GM12801 (cell line): ENCODE measurements around the gene KRTAP12-1.

Experiments used
- TF ChIP-seq, protein P1 (sequence below): IDR thresholded peaks from one replicate; pipeline ENCODE4 v1.5.1; 2011; ENCODE audit warnings: control low read depth; ENCODE audit not compliant: insufficient read length; ENCODE audit errors: extremely low read depth

Gene KRTAP12-1

DNA sequence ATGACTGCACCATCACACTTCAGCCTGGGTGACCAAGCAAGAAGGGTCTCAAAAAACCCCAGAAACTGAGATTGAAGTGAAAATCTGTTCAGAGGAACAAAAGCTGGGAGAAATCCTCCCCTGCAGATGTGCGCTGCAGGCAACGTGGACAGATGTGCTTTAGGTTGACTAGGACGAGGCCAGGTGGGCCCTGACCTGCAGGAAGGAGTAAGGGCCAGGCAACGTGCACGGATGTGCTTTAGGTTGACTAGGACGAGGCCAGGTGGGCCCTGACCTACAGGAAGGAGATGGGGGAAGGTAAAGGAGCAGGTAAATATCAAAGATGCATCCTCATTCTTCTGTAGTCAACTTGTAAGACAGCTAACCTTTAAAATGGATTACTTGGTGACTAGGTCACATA, 2.5 kb upstream of the KRTAP12-1 start:
- TF ChIP-seq, protein P1, sequence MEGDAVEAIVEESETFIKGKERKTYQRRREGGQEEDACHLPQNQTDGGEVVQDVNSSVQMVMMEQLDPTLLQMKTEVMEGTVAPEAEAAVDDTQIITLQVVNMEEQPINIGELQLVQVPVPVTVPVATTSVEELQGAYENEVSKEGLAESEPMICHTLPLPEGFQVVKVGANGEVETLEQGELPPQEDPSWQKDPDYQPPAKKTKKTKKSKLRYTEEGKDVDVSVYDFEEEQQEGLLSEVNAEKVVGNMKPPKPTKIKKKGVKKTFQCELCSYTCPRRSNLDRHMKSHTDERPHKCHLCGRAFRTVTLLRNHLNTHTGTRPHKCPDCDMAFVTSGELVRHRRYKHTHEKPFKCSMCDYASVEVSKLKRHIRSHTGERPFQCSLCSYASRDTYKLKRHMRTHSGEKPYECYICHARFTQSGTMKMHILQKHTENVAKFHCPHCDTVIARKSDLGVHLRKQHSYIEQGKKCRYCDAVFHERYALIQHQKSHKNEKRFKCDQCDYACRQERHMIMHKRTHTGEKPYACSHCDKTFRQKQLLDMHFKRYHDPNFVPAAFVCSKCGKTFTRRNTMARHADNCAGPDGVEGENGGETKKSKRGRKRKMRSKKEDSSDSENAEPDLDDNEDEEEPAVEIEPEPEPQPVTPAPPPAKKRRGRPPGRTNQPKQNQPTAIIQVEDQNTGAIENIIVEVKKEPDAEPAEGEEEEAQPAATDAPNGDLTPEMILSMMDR = no peak

DNA sequence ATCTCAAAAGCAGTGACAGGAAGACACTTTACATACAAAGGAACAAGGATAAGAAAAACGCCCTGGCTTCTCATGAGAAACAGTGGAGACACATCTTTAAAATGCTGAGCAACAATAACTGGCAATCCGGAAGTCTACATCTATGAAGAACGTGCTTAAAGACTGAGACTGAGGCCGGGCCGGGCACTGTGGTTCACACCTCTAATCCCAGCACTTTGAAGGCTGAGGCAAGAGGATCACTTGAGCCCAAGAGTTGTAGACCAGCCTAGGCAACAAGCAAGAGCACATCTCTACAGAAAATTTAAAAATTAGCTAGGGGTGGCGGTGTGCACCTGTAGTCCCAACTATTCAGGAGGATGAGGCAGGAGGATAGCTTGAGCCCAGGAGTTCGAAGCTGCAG, 2.1 kb upstream of the KRTAP12-1 start:
- TF ChIP-seq, protein P1 = no peak

DNA sequence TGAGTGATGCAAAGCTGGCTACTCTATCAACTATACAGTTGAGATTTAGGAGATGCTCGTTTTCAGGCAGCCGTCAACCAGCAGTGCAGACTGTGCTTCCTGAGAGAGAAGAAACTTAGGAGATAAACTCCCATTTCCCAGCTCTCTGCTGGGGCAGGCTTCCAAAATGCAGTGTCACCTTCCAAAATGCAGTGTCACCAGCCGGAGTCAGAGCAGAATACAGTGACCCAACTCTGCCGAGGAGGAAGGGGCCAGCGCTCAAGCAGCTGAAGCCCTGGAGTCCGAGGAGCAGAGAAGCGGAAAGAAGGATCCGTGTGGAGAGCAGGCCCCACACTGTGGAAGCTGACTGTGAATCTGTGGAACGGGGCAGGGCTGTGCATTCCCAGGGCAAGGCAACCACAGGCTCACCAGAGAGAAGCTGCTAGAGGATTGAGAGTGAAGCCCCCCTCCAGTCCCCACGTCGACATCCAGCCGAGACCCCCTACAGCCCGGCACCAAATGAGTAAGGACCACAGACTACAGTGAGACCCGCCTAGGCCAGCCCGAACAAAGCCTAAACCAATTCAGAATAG, 703 bp upstream of the KRTAP12-1 start:
- TF ChIP-seq, protein P1 = no peak

DNA sequence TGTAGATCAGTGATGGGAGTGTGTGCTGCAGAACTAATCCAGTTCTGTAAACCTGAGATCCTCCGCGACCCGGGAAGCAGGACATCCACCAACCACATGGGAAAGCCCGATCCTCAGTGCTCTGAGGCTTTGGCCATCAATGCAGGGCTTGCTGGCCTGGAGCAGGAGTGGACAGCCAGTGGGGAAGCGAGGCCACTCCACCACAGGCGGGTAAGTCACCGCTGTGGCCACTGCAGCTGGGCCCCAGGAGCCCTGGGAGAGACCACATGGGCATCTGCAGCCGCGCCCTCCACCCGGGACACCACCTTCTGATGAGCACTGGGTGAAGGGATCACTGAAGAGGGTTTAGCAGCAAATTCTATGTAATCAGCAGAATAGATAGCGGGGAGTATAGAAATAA, 811 bp downstream of the KRTAP12-1 start:
- TF ChIP-seq, protein P1 = no peak

- TF ChIP-seq, protein P1 = no peak
Observed at GRCh38 chr21:44677881-44678280, 4.1 kb downstream of the KRTAP12-1 start.

DNA sequence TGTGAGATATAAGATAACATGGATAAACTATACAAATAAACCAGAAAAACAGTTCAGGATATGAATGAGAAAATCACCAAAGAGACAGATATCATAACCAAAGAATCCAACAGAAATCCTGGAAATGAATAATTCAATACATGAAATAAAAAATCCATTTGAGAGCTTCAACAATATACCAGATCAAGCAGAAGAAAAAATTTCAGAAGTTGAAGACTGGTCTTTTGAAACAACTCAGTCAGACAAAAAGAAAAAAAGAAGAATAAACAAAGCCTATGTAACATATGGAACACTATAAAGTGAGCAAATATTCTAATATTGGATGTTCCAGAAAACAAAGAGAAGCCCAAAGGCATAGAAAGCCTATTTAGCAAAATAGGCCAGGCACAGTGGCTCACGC, 10.1 kb downstream of the KRTAP12-1 start:
- TF ChIP-seq, protein P1 = no peak

GRCh38 chr21:44670642-44671432, 11.1 kb downstream of the KRTAP12-1 start:
- TF ChIP-seq, protein P1 = no peak
